Measurements from ENCODE around the gene ROBO1.
"Not testable (repeated sequence)": the region's sequence is repeated elsewhere in the genome, so short reads cannot be mapped to it uniquely, and the experiment has no call there.

The ROBO1 gene

DNA sequence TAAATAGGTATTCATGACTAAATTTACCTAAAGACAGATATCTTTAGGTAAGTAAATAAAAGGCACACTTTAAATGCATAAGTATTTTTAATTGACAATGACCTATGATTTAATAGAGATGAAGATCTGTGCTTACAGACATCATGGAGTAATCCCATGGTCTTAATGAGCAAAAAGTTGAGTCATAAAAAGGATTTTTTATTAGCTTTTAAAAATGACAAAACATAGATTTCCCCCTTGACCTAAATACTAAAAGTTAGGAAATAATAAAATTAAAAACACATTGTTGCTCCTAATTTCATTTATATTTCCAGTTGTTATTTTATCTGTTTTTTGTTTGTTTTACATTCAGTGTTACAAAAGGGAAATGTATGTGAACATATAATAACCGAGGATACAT, 1005.7 kb downstream of the ROBO1 start:
- DNase-seq = no peak

DNA sequence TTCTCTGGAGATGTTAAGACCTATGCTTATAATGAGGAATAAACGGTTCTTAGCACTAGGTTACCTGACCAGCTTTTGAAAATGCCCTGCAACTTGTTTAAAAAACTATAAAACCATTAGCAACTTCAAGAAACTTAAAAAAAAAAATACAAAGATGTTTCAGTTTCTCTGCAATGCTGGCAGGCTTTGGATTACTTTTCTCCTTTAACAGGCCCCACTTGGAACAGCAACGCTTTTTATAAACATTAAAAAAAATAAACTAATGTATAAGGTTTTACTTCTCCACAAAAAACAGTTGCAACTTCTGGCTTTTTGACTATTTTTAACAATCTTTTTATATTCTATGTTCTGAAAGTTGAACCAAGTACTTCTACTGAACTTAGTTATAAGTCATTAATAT, 1006.7 kb downstream of the ROBO1 start:
- no peak for DNase-seq

DNA sequence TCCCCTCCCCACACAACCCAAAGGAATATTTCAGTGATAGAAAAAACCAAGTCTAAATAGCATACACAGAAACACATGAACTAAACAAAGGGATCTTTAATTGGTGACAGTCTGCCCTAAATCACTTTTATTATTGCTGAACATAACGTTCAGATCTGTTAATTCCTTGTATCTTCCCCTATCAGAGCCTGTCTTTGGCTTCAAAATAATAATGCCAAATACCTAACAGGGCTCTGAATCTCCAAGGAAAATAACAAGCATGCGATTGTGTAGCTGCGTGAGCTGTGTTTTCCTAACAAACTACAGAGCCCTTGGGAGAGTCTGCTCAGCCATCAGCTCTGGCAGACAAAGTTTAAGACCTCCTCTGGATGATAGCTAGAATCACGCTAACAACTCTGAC, 1010.1 kb downstream of the ROBO1 start:
- no peak for DNase-seq

DNA sequence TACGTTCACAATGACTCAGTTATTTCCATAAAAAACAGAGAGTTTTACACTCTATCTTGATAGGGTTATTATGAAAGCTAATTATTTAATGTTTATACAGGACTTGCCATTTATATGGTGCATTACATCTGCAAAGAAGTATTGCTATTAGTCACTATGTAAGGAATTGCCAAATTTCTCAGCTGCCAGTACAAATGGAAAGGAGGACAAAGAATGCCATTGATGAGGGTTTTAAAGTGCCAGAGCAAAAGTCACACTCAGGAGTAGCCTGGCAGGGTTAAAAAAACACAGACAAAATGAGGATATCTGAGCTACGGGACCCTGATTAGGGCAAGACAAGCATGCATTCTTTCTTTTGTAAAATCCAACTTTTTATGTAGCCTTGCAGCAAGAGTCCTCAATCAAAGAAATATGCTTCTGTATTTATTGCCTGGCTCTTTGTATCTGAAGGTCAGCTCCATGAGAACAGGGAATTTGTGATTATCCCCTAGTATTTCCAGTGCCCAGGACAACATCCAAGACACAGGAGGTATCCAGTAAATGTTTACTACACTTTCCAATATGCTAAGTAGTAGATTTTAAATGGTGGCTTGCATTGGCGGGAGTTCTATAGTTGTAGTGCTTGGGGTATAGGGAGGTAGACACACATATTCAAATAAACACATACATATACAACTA, 1013.6 kb downstream of the ROBO1 start:
- DNase-seq = no peak

DNA sequence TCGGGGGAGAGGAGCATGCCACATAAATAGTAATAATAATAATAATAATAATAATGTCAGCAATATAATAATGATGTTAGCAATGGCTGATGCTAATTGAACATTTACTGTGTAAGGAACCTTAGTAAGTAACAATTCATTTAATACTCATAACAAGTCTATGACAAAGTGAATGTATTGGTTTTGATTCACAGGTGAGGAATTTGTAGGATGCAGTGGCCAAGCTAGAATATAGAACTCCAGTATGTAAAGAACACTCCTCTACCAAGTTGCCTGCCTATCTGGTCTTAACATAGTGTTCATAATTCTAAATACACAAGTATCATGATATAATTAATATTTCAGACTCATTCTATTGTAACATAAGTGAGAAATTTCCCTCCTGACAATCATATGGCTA, 1016.5 kb downstream of the ROBO1 start:
- DNase-seq = no peak

DNA sequence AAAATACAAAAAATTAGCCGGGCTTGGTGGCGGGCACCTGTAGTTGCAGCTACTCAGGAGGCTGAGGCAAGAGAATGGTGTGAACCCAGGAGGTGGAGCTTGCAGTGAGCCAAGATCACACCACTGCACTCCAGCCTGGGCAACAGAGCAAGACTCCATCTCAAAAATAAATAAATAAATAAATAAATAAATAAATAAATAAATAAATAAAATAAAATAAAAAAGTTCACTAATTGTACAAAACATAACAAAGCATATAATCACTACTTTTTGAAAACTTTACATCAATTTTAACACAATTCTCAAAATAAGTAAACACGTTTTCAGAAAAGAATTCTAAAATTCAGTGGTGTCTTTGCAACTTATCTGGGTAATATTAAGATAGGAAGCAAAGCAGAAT, 1017.5 kb downstream of the ROBO1 start:
- not testable (repeated sequence) for DNase-seq

DNA sequence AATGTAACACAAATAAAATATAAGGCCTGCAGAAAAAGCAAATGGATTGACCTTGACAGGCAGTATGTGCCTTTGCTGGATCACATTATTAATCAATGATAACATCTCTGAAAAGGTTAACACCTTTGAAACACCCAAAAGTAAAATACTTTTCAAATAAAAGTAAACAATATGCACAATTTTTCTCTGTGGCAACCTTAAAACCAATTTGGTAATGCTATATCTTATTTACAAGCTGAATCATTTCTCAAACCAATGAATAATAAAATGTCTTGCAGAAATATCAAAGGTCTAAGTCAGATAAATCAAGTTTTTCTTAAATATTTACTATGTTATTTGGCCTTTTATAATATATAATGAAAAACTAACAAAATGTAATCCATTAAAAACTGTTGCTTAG, 1018.7 kb downstream of the ROBO1 start:
- no peak for DNase-seq

DNA sequence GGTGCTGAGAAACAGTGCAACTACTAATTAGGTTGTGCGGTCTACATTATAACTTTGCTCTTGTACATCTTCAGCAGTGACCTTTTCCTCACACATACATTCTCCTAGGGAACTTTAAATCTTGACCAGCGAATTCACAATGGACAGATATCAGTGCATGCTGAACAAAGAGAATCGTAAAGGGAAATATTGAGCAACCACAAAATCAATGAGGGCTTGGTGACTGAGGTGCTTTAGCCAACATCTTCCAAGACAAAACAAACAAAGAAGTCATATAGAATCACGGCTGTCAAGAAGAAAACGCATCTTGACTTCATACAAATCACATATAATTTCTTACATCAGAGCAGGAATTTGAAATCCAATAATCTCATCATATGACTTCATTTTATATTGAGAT, 1022.0 kb downstream of the ROBO1 start:
- no peak for DNase-seq

DNA sequence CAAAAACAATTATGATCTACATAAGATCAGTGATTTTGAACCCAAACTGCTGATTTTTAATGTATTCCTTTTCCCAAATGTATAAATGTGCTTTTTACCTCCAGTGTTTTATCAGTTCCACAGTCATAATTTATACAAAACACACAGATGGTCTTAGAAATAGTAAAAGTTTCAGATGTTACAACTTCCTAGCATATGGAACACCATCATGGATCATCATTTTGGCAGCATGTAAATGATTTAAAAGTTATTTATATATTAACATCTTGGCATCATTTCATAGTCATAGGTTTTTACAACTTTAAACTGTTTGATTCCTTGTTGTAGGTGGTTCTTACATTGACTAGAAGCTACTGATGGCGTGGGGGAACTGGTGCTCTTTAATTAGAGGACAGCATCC, 1025.3 kb downstream of the ROBO1 start:
- no peak for DNase-seq

DNA sequence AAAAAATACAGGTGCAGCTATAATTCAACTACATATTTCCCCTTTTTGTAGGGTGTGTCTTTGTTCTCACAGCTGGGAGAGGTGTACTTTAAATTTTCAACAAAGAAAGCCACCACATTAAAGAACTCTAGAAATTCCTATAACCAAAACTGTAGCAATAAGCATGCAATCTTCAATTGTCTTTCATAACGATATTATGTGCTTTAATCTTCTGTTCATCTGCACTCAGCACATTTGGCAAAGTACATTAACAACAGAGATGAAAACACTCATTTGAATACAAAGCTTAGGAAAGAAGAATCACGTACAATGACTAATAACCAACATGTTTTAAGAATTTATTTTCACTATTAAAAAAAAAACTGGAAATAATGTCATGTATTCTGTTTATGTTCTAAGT, 1025.8 kb downstream of the ROBO1 start:
- DNase-seq = no peak

DNA sequence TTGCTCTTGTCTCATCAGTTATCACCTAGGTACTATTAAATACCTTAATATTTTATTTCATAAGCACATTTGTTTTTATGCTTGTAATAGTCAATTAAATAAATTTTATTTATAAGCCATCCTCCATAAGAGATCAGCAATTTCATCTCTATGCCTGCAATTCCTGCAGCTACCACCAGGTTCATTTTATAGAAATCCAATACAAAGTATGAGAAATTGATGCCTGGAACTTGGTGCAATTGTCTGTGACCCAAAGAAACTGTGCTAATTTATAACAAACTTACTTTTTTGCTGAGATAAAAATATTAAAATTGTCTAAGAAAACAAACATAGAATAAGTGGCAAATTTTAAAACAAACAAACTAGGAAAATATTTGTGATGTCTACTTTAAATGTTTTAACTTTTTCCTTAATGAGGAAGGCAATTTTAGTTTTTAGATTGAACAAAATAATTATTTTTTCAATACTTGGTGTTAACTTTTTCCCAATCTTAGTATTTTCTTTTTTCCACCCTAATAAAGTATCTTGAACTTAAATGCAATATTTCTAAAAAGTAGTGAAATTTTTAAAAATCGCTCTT, 1026.6 kb downstream of the ROBO1 start:
- DNase-seq = no peak

DNA sequence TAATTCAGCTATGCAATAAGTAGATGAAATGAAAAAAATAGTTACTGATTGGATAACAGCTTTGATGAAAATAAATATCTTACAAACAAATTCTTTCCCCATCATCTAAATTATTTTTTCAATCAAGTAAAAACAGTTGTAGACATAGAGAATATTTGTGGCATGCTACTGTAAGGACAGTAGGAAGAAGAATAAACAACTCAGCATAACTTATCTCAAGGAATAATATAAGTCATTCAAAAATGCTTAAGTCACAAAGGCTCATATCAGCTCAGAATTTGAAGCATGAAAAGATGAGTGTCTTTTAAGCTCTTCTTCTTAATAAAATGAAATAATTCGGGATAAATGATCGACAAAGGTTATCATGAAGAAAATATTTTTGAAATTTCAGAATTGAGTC, 1029.0 kb downstream of the ROBO1 start:
- no peak for DNase-seq

DNA sequence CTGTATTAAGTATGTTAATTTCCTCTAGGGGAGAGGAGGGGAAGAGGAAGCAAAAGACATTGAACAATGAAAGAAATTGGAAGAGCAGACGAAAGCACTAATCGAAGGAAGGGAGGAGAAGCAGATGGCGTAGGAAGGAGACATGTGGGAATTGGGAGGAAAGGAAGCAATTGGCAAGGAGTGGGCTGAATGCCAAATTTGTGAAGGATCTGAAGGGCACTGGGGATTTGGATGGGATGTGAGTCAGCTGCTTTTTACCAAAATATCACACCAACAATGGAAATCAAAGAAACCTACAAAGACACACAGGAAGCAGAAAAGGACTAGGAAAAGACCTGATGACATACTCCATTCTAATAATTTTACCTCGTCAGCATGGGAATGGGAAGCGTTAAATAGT, 1029.8 kb downstream of the ROBO1 start:
- peak; percentile 31 for DNase-seq

DNA sequence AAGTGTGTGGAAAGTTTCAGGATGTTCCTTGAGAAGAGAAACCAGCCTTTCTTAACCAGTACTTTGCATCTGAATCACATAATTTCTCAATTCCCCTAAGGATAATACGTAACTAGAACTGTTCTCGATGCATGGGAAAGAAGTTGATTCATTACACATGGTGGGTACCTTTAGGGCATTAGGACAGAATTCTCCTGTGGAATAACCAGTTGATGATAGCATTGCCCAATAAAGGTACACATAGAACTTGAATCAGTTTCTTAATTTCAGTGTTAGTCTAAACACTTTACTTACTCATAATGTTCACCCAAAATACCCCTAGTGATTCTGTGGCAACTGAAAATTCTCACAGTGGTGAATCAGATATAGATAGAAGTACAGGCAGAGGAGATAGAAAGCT, 1030.9 kb downstream of the ROBO1 start:
- DNase-seq = no peak

DNA sequence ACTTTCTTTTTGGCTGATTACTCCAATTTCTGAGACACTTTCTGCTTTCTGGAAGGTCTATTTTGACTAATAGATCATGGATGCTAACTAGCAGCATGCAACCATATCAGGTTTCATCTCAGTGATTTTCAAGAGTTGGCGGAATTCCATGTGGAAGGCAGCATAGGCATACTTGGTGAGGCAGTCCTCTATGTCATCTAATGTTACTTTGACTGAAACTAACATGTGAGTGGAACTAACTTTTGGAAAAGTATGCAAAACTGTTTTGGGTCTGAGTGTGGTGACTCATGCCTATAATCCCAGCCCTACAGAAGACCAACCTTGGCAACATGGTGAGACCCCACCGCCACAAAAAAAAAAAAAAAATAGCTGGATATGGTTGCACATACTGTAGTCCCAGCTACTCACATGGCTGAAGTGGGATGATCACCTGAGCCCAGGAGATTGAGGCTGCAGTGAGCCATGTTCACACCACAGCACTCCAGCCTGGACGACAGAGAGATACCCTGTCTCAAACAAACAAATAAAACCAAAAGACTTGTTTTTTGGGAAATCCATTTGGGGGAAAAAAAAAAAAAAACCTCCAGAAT, 1033.7 kb downstream of the ROBO1 start:
- DNase-seq = no peak

DNA sequence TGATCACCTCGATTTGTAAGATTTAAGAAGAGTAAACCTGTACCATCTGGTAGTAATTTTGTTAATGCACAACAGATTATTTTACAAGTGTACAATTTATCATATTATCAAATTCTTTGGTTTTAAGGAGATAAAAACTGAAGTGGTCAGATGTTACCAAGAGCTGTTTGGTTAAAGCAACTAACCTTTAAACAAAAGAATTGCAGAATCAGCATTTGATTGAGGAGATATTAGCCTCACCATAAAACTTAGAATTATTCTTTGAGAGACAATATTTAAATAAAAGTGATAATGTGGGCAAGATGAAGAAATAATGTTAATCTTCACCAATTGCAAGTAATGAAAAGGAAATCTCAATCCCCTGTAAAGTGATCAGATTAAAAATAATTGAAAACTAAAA, 1034.9 kb downstream of the ROBO1 start:
- no peak for DNase-seq

DNA sequence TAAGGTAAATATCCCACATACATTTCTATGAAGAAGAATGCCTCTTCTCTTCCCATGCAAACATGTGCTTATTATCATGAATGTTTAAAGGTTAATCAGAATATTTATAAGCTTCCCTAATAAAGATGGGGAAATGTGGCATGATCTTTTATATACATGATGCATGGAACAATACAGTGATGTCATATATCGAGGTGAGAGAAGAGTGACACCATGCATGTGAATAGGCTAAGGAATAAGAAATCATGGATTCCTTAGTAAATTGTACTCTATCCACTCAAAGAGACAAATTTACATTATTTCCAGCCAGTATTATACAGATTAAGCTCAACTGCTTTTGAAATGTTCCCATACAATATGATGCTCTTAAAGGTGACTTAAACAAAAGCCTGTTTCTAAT, 1035.3 kb downstream of the ROBO1 start:
- no peak for DNase-seq

DNA sequence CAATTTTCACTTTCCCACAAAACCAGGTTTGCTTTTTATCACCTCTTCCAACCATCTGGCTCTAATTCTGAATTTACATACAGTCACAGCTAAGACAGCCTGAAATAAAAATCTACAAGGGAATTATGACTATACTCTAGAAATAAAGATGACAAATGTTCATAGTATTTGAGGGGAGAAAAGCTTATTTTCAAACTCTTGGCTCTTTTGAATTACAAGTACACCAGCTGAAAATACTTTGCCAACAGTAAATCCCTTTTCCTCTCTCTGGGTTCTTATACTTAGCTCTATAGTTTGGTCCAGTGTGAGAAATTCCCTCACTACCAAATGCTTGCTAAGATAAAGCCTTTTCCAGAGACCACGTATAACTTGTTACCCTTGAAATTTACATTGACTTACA, 1037.9 kb downstream of the ROBO1 start:
- DNase-seq = no peak

DNA sequence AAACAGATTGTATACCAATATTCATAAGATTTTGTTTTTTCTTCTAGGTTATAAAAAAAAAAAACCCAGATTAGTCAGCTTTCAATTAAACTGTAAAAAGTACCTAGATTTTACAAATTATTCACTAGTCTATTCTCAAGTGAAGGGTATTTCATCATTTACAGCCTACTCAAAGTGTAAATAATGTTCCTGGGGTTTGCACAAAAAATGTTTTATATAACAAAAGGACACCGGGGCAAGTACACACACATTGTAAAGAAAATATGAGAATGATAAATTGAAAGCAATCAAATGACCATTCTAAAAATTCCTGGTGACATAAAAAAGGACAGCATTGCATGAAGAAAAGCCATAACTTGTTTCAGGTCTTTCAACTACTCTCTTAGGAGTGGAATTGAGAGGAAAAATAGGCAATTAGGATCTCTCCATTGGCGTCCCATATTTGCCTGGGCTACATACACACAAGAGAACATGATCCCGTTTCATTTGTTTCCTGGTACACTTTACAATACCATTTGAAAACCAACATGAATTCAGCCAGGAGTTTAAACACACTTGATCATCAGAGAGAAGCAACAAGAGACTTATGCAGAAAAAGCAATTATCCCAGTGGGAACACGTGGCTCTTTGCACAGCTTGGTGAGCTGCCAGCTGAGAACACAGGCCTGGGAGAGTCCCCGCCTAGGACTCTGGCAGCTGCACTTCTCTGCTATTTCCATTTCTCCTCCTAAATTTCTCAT, 1039.2 kb downstream of the ROBO1 start:
- DNase-seq = peak; percentile 76

DNA sequence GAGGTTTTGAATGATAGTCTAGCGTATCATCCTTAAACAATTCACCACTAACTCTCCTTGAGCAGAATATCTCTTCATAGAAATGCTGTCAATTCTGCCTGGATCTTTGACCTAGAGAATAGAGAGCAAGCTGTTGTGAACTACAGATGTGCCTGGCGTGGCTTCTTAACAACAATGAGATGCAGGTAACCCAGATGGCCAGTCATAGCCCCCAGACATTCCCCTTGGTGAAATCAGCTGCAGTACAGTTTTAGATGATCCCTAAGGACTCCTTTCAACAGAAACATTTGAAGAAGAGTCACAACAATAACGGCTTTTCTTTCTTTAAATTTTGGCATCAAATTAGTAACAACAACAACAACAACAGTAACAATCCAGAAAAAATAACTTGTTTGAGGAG, 1041.3 kb downstream of the ROBO1 start:
- DNase-seq = no peak

DNA sequence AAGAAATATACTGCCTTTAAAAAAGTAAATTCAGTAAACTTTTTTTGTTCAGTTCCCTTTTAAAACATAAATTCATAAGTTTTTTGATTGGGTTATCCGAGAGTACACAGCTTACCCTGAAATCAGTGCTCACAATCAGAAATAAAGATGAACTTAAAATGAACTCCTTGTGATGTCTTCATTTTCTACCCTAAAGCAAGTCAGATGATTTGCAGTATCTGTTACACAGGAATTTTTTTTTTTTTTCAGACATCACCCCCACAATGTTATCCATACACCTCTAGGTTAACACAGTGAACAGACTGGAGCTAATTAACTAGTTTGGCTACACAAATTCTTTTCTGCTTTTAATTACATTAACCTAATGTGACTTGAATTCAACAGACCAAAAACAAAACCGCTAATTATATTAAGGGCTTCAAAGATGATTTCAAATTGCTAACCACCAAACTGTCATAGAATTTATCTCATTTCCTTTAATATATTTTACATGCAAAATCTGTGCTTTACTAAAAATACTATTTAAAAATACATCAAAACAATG, 1042.0 kb downstream of the ROBO1 start:
- DNase-seq = no peak

DNA sequence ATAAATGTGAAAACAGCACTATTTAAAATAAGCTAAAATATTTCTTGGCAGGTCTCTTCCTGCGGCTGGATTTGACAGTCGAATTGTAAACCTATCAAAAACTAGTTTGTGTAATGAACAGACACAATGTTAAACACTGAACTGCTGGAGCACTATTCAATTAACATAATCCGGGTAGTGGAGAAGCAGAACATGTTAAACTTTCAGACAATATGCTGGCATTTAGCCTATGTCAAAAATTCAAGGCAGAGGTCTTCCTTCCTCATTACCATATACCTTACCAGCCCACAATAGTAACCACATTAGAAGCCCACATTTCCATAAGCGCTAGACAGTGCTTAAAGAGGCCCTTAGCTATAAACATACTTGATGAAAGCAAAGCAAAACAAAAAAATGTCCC, 1042.9 kb downstream of the ROBO1 start:
- DNase-seq = no peak

DNA sequence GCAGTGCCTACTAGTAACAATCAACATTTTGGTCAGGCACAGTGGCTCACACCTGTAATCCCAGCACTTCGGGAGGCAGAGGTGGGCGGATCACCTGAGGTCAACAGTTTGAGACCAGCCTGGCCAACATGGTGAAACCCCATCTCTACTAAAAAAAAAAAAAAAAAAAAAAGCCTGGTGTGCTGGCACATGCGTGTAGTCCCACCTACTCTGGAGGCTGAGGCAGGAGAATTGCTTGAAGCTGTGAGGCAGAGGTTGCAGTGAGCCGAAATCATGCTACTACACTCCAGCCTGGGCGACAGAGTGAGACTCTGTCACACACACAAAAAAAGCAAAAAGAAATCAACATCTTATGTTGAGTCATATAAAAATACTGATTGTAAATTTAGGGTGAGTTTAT, 1043.4 kb downstream of the ROBO1 start:
- not testable (repeated sequence) for DNase-seq

Measured in right hindlimb (tissue), 1 donor.